Glutamatergic neuron (in vitro differentiated cells): ENCODE results near the gene STXBP5L. TPM values are rescaled to one million over a fixed set of nuclear protein-coding genes. Genes with fewer than 3 reads are reported as not detected.
"Not testable (repeated sequence)": the region's sequence is repeated elsewhere in the genome, so short reads cannot be mapped to it uniquely, and the experiment has no call there.

Experiments used
- DNase-seq: peaks from one replicate; pipeline ENCODE4 v3.0.0; 2022
- H3K27ac Mint-ChIP-seq: one replicate; pipeline ENCODE4 v1.8.0; 2020; ENCODE audit warnings: mild to moderate bottlenecking, mixed read lengths, inconsistent platforms; ENCODE audit not compliant: unreplicated experiment
- H3K27me3 Mint-ChIP-seq: one replicate; pipeline ENCODE4 v1.8.0; 2020; ENCODE audit warnings: mild to moderate bottlenecking, moderate library complexity, mixed read lengths, inconsistent platforms; ENCODE audit not compliant: unreplicated experiment
- H3K36me3 Mint-ChIP-seq: one replicate; pipeline ENCODE4 v1.8.0; 2020; ENCODE audit warnings: mild to moderate bottlenecking, mixed read lengths, inconsistent platforms; ENCODE audit not compliant: unreplicated experiment
- H3K4me1 Mint-ChIP-seq: one replicate; pipeline ENCODE4 v1.8.0; 2020; ENCODE audit warnings: mild to moderate bottlenecking, low read depth, mixed read lengths, inconsistent platforms; ENCODE audit not compliant: unreplicated experiment
- H3K4me3 Mint-ChIP-seq: one replicate; pipeline ENCODE4 v1.8.0; 2020; ENCODE audit warnings: mild to moderate bottlenecking, mixed read lengths, inconsistent platforms; ENCODE audit not compliant: unreplicated experiment
- H3K9me3 Mint-ChIP-seq: one replicate; pipeline ENCODE4 v1.8.0; 2020; ENCODE audit warnings: mild to moderate bottlenecking, moderate library complexity, mixed read lengths, inconsistent platforms; ENCODE audit not compliant: unreplicated experiment
- CTCF ChIP-seq: fragments of 200-600 bp; sonication (generic); IDR thresholded peaks from one replicate; pipeline ENCODE4 v1.5.0; 2021; ENCODE audit not compliant: partially characterized antibody, unreplicated experiment
- total RNA-seq: library from RNA; stranded (reverse); fragmentation: NEBNext Ultra II Directional; extraction: Animal tissue kit (Norgen Biotek cat#: 25700); gene quantifications from one replicate; pipeline ENCODE4 v1.2.1, GENCODE V29; 2021; ENCODE audit not compliant: unreplicated experiment

STXBP5L gene
- total RNA-seq, 1 donor from 2014 or later, result 54.7 TPM

DNA sequence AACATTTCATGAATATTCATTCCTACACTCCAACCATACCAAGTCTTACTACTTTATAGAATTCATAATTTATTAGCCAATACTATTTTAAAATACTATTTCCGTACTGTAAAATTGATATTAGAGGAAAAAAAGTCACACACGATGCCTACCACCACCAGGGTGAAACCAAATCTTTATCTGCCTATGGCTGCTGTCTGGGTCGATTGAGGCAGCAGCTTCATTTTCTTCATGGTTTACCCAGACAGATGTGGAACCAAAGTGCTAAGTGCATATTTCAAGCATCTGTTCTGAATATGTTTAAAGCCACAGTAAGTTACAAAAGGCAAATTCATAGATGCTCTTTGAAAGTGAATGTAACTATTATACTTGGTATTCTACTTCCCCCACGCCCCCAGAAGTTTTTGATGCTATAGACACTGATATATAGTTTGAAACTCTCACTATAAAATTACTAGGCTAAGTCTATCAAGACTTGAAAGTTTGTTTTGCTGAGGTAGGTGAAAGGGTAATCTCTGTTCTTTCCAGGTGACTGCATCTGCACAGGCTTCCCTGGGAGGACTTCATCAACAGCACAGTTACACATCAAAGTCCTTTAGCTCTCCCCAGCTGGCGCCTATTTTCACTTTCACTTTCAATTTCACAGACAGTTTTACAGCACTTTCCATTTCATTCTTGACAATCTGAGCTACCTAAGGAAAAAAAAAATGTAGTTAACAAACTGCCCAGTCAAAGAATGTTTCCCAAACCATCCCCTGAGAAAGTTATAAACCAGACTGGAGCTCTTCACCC lies 523.9 kb downstream of the STXBP5L start:
- peaks cover 4% of the 10 kb centered on the region for H3K36me3 Mint-ChIP-seq
- no peak overlapping the region for H3K27ac Mint-ChIP-seq
- H3K27me3 Mint-ChIP-seq, result no peaks in the 10 kb centered on the region
- TF ChIP-seq CTCF, result no peak
- DNase-seq, result no peak
- H3K4me3 Mint-ChIP-seq, result no peak overlapping the region
- H3K4me1 Mint-ChIP-seq, result peaks cover 5% of the 10 kb centered on the region
- H3K9me3 Mint-ChIP-seq, result no peaks in the 10 kb centered on the region

GRCh38 chr3:121436074-121436473 lies 528.1 kb downstream of the STXBP5L start:
- no peak for TF ChIP-seq CTCF
- Mint-ChIP-seq H3K9me3 (no peaks in the 10 kb centered on the region), H3K4me3 (no peak overlapping the region), H3K27me3 (no peaks in the 10 kb centered on the region), H3K36me3 (no peaks in the 10 kb centered on the region), H3K4me1 (peaks cover 1% of the 10 kb centered on the region), H3K27ac (no peak overlapping the region)
- DNase-seq, result no peak

GRCh38 chr3:121436641-121437040 lies 528.6 kb downstream of the STXBP5L start:
- H3K4me1 Mint-ChIP-seq, result peaks cover 1% of the 10 kb centered on the region
- no peak overlapping the region for H3K4me3 Mint-ChIP-seq
- peaks cover 2% of the 10 kb centered on the region for H3K27me3 Mint-ChIP-seq
- no peaks in the 10 kb centered on the region for H3K36me3 Mint-ChIP-seq
- H3K27ac Mint-ChIP-seq, result no peak overlapping the region
- no peaks in the 10 kb centered on the region for H3K9me3 Mint-ChIP-seq
- no peak for TF ChIP-seq CTCF
- DNase-seq, result no peak

- H3K27ac Mint-ChIP-seq, result no peak overlapping the region
- no peak overlapping the region for H3K4me3 Mint-ChIP-seq
- H3K4me1 Mint-ChIP-seq, result no peaks in the 10 kb centered on the region
- DNase-seq, result no peak
- no peaks in the 10 kb centered on the region for H3K36me3 Mint-ChIP-seq
- no peaks in the 10 kb centered on the region for H3K9me3 Mint-ChIP-seq
- no peak for TF ChIP-seq CTCF
- H3K27me3 Mint-ChIP-seq, result peaks cover 2% of the 10 kb centered on the region
Measured at GRCh38 chr3:121443456-121443855, 535.5 kb downstream of the STXBP5L start.

DNA sequence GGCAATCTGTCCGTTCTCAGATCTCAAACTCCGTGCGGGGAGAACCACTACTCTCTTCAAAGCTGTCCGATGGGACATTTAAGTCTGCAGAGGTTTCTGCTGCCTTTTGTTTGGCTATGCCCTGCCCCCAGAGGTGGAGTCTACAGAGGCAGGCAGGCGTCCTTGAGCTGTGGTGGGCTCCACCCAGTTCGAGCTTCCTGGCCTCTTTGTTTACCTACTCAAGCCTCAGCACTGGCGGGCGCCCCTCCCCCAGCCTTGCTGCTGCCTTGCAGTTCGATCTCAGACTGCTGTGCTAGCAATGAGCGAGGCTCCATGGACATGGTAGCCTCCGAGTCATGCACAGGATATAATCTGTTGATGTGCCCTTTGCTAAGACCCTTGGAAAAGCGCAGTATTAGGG lies 543.7 kb downstream of the STXBP5L start:
- not testable (repeated sequence) for H3K4me1 Mint-ChIP-seq, H3K4me3 Mint-ChIP-seq, H3K27ac Mint-ChIP-seq, H3K9me3 Mint-ChIP-seq, H3K27me3 Mint-ChIP-seq, H3K36me3 Mint-ChIP-seq, DNase-seq
